HG03457 (cell line): Measurements from ENCODE around the gene CCDC112.

Experiments
- ATAC-seq: cut with Tn5 transposase; IDR thresholded peaks from one replicate; pipeline ENCODE4 v1.9.1; 2021; ENCODE audit warnings: moderate number of reproducible peaks; ENCODE audit not compliant: unreplicated experiment

Gene CCDC112

DNA sequence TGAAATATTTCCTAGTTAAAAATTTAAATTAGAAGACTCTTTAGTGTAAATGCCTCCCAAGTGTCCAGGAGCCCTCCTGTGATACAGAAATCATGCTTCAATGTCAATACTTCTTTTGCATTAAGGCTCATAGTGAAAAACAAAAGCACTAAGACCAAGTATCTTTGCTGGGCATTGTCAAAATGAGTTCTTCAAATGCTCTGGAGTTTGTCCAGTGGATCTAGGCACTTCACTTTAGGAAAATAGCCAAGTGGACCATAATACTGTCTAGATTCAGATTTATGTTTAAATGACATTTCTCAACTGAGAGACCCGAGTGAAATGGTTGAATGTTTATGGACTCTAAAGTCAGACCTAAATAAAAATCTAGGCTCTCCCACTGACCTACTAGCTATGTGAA lies 21.3 kb upstream of the CCDC112 start:
- no peak for ATAC-seq

DNA sequence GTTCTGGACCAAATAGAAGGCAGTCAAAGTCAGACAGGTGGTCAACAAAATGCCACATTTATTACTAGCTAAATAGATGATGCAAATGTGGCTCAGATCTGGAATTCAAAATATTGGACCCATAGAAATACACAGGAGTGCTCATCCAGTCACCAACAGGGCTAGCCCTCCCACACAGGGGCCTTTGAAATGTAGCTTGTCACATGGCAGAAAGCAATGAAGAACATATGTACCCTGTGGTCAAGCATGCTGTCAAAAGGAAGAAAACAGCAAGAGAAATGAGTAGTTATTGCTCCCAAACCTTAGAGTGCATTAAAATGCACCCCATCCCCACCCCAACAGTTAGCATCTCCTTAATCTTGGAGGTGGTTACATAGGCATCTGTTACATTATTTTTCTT lies 20.9 kb upstream of the CCDC112 start:
- no peak for ATAC-seq

DNA sequence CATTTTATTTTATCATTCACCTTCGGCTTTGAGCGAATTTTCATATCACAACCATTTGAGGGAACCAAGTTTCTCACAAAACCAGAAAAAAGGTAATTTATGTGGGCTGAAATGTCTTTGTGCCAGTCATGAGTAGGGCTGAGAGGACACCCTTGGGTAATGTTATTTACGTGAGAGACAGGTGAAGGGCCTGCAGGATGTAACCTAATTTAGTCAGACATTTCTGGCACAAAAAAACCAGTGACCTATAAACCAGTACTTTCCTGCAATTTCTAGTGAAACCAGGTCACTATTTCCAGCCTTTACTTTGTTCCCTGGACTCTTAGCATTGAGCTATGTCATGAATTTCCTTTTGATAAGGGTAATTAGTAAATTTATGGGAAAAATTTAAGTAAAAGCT lies 17.2 kb upstream of the CCDC112 start:
- ATAC-seq, result no peak

DNA sequence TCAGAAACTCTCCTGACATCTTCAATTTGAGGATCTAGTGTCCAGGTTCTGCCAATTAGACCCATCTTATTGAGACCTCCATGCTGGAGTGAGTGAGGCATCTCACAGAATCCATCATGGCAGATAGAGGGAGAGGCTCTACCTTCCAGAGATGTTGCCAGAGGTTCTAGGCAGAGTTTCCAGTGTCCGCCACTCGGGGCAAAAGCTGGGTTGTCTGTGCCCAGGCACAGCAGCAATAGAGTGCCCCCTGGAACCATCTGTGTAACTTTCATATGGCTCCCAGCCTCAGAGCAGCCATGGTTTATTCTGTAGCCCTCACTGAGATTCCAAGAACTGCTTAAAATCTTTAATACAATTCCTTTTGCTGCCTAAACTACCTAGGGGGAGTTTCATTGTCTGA lies 16.6 kb upstream of the CCDC112 start:
- no peak for ATAC-seq

DNA sequence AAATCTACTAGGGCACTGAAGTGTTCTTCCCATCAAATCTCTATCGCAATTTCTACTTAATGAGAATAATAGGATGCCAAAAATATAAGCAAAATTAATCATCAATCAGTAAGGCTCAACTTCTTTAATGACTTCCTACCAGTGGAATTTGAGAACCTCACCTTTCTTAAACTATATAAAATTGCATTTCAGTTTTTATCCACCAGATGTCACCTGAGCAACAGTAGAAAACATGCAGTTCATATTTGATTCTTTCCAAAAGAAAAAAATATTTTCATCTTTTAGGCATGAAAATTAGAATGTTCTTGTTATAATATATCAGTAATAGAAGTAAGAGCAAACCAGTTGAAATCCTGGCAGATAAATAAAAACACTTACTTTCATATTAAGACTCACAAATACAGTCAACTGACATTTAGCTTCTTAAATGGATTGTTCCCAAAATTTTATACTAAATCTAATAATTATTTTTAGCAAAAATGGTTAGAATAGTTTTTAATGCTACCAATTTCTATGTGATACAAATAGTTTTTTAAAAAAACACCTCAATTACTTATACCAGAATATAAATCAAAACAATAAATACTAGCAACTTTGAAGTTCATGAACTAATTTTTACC lies 13.4 kb upstream of the CCDC112 start:
- ATAC-seq, result no peak

DNA sequence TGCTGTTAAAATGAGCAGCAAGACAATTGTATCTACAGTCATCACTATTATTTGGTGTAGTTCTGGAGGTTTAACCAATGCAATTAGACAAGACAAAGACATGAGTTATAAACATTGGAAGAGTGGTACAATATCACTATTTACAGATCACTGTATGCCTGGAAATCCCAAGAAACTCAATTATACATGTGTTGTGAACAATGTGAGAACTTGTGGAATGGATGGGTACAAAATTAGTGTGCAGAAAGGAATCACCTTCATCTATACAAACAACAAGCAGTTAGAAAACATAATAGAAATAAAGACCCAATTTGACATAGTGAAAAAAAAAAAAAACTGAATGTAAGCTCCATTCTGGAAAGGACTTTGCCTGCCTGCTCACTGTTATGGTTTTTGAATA lies 12.4 kb upstream of the CCDC112 start:
- no peak for ATAC-seq

DNA sequence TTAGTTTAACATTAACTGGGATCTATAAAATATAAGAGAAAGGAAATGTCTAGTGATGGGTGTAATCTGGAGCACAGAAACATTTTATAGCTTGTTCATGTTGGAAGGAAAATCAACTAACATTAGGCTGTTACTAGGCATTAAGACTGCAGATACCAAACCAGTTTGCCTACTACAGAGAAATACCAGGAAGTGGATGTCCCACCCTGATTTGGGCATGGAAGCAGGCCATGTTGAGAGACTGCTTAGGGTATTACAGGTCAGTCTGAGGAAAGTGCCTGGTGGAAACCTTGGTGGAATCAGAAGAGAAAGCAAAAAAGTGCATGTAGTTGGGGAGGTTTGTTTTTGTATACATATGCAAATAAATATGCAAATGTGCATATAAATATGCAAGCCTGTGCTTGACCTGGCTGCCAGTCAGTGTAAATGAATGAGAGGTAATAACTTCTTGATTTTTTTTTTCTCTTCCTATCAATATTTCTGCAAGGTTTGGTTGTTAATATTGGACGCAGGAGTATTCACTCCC lies 9.6 kb upstream of the CCDC112 start:
- ATAC-seq, result no peak

DNA sequence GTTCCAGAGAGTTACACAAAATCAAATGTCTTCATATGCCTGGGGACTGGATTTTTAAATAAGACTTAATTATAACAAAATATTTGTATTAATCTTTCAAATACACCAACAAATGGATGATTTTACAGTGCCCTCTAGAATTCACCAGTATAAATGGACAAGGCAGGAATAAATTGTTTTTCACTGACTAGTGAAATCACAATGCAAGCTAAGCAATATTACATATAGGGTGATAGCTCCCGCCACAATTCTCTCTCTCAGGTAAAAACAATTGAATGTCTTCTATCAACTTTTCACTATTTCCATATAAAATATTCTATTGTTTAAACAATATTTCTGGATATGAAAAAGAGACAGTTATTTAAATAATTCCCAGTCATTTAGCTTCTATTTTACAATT lies 8.0 kb upstream of the CCDC112 start:
- ATAC-seq, result no peak

DNA sequence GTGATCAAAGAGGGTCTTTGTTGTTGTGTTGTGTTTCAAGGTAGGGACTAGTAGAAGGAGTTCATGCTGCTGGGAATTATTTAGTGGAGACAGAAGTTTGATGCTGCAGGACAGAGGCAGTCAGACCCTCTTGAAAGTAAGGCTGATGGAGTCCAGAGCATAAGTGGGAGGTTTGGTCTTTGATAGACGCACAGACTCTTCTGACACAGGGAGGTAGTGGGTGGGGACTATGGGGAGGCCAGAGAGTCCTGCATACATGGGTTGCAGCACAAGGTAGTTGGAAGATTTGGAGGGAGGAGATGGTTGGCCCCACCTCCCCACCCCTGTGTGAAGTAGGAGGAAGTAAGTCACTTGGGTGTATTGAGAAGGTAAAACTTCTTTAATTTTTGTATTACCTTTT lies 2.4 kb upstream of the CCDC112 start:
- ATAC-seq, result no peak

DNA sequence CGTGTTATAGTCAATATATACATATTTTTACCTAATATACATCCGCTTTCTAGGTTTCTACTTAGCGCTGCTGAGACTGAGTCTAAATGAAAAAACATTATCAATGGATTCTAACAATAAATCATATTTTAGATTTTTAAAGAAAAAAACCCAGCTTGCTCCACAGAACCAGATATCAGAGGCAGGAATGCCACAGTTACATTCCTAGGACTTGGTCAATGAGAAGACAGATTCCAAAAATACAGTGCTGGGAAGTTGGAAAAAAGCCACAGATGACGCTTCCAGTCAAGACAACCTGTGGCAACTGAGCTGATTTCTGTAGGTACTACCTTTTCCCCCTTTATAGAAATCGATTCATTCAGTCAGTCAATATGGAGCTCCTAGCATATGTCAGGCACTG lies 577 bp upstream of the CCDC112 start:
- ATAC-seq, result no peak

DNA sequence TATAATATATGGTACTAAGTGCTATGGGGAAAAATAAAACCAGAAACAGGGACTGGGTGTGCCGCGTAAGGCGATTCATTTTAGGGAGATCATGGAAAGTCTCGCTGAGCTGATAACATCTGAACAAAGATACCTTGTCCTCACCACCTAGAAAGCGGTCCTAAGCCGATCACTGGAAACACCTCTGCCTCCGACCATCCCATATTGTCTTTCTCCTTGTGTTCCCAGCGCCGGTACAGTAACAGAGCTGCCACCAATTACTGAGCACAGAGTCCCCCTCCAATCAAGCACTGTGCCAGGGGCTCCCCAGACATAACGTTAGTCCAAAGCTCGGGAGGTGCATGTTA lies 704 bp downstream of the CCDC112 start:
- ATAC-seq, result peak; percentile 7

DNA sequence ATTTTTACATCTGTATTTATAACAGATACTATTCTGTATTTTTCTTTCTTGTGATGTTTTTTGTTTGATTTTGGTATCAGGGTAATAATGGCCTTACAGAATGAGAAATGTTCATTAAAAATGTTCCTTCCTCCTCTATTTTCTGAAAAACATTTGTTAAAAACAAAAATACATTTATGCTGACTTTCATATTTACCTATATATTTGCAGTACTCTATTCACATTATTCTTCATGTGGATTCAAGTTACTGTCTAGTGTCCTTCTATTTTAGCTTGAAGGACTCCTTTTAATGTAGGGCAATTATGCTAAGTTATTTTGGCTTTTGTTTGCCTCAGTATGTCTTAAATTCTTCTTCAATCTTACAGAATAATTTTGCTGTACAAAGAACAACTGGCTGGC lies 5.1 kb downstream of the CCDC112 start:
- no peak for ATAC-seq

DNA sequence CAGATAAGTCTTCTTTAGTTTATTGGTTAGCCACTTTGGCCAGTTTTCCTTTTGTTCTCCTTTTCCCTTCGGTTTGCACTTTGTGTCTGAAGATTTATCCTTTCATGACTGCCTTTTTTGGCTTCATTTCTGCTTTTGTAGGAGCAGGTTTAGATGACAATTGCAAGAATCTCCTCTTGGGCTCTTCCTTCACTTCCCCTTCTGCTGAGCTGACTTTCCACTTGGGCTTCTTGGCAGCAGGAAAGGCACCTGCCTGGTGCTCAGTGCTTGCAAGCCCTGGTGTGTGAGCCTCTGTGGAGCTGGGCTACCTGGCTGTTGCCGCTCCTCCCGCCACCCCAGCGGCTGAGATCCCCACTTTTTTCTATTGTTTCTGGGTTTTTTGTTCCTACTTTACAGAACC lies 7.3 kb downstream of the CCDC112 start:
- no peak for ATAC-seq

DNA sequence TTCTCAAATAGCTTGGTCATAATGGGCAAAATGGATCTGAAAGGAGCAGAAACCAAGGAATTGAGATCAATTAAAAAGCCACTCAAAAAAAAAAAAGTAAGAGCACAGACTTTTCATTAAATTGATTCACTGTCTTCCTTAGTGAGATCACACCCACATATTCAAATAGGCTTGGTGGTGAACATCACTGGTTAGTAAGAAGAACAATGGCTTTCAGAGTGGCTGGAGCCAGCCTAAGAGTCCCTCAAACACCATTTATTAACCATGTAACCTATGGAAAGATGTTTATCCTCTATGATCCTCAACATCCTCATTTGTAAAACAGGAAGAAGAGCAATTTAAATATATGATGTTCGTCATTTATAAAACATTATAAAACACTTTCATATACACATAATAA lies 12.4 kb downstream of the CCDC112 start:
- no peak for ATAC-seq

DNA sequence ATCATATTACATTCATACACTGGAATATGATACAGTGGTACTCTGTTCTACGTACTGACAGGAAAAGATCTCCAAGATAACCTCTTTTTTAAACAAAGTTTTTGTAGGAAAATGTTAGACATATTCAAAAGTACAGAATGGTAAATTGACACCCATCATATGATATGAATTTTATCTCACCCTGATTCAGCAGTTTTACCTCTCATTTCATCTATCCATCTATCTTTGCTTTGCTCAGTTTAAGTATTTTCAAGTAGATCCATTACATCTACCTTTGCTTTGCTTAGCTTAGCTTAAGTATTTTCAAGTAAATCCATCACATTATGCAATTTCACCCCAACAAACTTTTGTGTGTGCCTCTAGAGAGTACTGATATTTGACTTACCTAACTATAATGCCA lies 14.3 kb downstream of the CCDC112 start:
- no peak for ATAC-seq

DNA sequence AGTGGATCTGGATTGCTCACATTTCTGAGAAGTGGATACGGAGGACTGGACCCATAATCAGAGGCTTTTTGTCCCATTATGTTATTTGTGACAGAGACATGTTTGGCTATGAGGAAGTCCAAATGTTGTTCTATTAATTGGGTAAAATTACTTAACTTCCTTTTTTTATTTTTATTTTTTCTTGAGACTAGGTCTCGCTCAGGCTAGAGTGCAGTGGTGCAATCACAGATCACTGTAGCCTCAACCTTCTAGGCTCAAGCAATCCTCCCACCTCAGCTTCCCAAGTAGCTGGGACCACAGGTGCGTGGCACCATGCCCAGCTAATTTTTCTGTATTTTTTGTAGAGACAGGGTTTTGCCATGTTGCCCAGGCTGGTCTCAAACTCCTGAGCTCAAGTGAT lies 21.9 kb downstream of the CCDC112 start:
- ATAC-seq, result no peak

DNA sequence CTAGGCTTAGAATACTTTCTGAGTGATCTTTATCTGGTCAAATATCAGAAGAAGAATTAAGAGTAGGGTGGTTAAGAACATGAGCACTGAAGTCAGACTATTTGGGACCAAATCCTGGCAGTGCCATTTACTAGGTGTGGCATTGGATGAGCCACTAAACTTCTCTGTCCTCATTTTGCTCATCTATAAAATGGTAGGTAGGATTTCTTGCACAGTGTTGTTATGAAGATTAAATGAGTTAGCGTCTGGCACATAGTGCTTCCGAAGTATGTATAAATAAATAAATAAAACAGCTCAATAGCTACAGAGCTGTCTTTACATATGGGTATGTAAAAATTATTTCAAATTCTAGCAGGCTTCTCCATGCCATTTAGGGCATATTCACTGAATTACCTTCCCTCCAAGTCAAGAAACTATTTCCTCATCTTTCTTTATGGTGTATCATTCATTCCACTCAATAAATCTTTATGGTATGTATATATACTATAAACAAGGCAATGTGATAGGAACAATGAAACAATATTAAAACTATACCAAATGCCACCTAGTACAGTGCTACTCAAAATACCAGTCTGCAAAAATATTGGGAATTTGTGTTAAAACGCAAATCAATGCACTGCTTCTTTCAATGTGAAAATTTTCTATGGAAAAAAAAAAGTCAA lies 24.0 kb downstream of the CCDC112 start:
- no peak for ATAC-seq

DNA sequence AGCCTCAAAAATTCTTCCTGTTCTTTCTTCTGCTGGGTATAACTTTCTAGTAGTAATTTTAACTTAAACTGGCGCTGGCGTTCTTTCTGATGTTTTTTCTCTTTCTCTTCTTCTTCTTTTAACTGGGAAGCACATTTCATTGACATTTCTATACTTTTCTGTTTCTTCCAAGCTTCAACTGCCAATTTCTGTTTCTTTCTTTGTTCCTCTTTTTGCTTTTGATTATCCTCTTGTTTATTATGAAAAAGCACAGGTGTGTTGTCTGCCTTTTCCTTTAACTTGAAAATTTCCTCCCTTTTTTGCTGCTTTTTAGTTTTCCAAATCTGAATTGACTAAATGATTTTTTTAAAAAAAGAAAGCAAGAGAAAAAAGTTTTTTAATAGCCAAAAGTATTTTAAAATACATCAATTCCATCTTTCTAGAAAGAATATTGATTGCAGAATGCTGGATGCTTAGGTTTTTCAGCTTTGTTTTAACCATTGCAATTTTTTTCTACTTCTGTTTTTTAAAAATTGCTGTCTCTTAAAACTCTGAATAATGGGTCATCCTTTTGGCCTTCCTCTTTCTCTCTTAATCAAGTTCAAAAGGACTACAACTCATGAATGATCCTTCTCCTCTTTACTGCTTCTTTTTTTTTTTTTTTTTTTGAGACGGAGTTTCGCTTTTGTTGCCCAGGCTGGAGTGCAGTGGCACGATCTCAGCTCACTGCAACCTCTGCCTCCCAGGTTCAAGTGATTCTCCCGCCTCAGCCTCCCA lies 25.0 kb downstream of the CCDC112 start:
- no peak for ATAC-seq

DNA sequence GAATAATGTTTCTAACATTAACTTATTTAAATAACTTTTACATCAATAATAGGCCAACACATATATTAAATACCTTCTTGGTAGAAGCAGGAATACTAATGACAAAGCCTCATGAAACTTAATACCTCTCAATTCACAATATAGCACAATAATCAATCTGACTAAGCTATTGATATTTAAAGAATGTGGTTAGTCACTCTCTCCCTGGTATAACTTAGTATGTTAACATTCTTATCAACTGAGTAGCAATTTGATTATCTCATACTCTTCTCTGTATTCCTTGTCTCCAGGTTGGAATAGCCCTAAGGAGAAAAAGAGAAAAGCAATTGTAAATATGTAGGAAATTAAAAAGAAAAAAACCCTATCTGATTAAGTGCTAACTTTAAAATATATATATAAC lies 28.8 kb downstream of the CCDC112 start:
- no peak for ATAC-seq

DNA sequence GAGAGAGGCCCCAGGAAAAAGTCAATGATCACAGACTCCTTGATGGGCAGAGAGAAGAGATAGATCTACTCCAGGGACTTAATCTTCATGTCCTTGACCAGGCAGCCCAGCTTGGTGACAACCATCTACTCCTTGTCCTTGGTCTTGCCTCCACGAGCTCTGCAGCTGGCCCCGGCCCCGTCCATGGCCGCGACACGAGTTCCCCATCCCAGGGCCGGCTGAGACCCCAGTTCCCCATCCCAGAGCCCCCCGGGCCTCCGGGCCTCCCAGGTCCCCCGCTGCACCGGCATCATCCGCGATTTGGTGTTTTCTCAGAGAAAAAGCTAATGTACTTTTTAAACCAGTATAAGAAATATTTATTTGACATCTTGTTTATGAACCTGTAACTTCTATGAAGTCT lies 31.2 kb downstream of the CCDC112 start:
- no peak for ATAC-seq

DNA sequence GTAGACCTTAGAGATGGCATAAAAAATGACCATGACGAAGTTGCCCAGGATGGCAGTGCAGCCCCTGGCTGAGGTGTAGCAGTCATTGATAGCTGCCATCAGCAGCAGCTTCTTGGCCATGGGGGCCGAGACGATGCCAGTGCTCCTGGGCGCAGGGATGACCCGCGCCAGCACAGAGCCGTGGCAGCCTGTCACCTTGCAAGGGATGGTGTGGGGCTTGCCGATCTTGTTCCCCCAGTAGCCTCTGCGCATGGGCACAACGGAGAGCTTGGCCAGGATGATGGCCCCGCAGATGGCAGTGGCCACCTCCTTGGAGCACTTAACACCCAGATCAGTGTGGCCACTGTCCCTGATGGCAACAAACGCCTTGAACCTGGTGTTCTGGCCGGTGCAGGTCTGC lies 31.7 kb downstream of the CCDC112 start:
- no peak for ATAC-seq

DNA sequence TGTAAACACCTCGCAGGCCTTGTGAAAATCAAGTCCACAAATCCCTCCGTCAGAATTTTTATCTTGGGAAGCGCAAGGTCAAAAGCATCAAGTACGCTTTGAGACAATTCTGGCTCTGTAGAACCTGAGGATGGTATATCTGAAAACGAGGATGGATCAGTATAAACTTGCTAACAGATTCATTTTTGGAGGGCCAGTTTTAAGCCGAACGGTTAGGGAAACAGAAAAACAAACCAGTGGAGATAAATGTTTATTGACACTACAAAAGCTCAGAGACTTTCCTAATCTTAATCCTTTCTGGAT lies 33.4 kb downstream of the CCDC112 start:
- no peak for ATAC-seq
